SJSA1 (cell line): ENCODE measurements around the gene MAGEA12. TPM values are rescaled to one million over a fixed set of nuclear protein-coding genes. Genes with fewer than 3 reads are reported as not detected.
"Not testable (repeated sequence)": the region's sequence is repeated elsewhere in the genome, so short reads cannot be mapped to it uniquely, and the experiment has no call there.

Source experiments
- DNase-seq, 2 experiments: peaks; one replicate each; pipeline ENCODE4 v3.0.0-alpha.2; 2015 to 2020; ENCODE audit warnings: low spot score in 2 of 2, low read depth in 1 of 2
- H3K27ac ChIP-seq: fragments of 250-450 bp; sonication (Bioruptor Pico); 2 replicates; pipeline ENCODE4 v1.5.1; 2020; ENCODE audit warnings: mild to moderate bottlenecking, moderate library complexity
- H3K27me3 ChIP-seq: fragments of 250-450 bp; sonication (Bioruptor Pico); replicated peaks from 2 replicates; pipeline ENCODE4 v1.5.1; 2020; ENCODE audit warnings: mild to moderate bottlenecking, moderate library complexity
- H3K36me3 ChIP-seq: fragments of 250-450 bp; sonication (Bioruptor Pico); 2 replicates; pipeline ENCODE4 v1.5.1; 2020; ENCODE audit warnings: mild to moderate bottlenecking
- H3K4me1 ChIP-seq: fragments of 250-450 bp; sonication (Bioruptor Pico); replicated peaks from 2 replicates; pipeline ENCODE4 v1.6.1; 2021; ENCODE audit warnings: mild to moderate bottlenecking
- H3K4me3 ChIP-seq: fragments of 250-450 bp; sonication (Bioruptor Pico); 2 replicates; pipeline ENCODE4 v1.5.1; 2020; ENCODE audit warnings: mild to moderate bottlenecking
- H3K9me3 ChIP-seq: fragments of 250-450 bp; sonication (Bioruptor Pico); replicated peaks from 2 replicates; pipeline ENCODE4 v1.5.1; 2020; ENCODE audit warnings: mild to moderate bottlenecking
- total RNA-seq: library from RNA; depleted of rRNA; stranded (reverse); fragments of >200 nt; shearing (Covaris generic); gene quantifications from 2 replicates; pipeline ENCODE4 v1.2.3, GENCODE V29; 2014; rRNA removed

Gene MAGEA12
- total RNA-seq, 1 experiment from 2014 or later = not detected

DNA sequence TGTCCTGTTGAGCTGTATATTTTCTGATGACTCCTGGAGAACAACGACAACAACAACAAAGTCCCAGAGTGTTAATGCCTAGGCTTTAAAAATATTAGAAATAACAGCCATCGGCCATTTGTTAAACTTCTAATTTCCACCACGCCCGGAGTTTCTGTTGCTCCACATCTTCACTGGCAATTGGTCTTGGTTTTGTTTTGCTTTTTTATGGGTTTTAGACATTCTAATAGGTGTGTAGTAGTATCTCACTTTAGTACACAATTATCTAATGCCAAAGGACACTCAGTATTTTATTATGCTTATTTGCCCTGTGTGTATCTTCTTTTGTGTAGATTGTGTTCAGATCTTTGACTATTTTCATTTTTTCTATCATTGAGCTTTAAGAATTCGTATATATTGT, 5.0 kb downstream of the MAGEA12 start:
- Histone ChIP-seq H3K4me3 (no peak overlapping the region), H3K4me1 (no peaks in the 10 kb centered on the region), H3K9me3 (no peaks in the 10 kb centered on the region), H3K36me3 (no peaks in the 10 kb centered on the region), H3K27me3 (no peaks in the 10 kb centered on the region), H3K27ac (no peak overlapping the region)
- no peak for DNase-seq

- H3K4me1 ChIP-seq, DNase-seq, H3K27ac ChIP-seq, H3K27me3 ChIP-seq, H3K4me3 ChIP-seq, H3K36me3 ChIP-seq, H3K9me3 ChIP-seq: not testable (repeated sequence)
Measured at GRCh38 chrX:152753686-152754650, 20.4 kb downstream of the MAGEA12 start, which contains the start of gene MAGEA2. Gene MAGEA2, minus strand, starts transcription at chrX:152753842. Its CDS starts 2,479 bp downstream, at chrX:152751363.

DNA sequence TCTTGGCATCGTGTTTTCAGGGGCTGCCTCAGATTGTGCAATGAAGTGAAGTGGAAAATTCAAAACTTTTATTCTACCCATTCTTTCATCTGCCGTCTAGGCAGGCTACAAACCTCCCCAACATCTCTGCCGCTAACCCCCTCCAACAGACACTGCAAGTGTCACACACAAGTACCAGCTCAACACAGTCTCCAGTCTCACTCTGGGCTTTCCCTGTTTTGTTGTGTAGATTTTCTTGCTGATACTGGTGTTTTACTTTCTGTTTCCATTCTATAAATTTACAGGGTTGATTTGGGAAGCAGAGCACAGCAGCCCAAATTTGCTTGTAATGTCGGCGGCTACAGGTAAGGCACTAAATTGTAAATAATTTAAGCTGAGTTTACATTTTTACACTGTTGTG, 21.3 kb downstream of the MAGEA12 start:
- not testable (repeated sequence) for H3K4me1 ChIP-seq, H3K9me3 ChIP-seq, H3K36me3 ChIP-seq, DNase-seq, H3K27ac ChIP-seq, H3K27me3 ChIP-seq, H3K4me3 ChIP-seq

DNA sequence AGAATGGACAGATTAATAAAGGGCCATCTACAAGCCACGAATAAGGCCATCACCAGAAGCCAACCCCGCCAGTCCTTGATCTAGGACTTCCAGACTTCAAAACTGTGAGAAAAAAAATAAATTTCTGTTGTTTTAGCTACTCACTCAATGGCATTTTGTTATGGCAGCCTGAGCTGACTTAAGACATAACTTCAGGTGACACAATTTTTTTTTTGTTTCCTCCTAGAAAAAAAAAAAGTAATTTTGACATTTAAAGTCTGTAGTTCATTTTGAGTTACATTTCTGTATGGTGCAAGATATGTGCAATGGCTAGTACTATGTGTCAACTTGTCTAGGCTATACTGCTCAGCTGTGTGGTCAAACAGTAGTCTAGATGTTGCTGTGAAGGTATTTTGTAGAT, 25.4 kb downstream of the MAGEA12 start, which contains the start of gene CSAG3:
CSAG3 (plus strand) TSS at position 301 of the 400 bp plus-strand sequence.
- not testable (repeated sequence) for H3K27ac ChIP-seq, H3K4me1 ChIP-seq, H3K4me3 ChIP-seq, DNase-seq, H3K9me3 ChIP-seq, H3K27me3 ChIP-seq, H3K36me3 ChIP-seq

DNA sequence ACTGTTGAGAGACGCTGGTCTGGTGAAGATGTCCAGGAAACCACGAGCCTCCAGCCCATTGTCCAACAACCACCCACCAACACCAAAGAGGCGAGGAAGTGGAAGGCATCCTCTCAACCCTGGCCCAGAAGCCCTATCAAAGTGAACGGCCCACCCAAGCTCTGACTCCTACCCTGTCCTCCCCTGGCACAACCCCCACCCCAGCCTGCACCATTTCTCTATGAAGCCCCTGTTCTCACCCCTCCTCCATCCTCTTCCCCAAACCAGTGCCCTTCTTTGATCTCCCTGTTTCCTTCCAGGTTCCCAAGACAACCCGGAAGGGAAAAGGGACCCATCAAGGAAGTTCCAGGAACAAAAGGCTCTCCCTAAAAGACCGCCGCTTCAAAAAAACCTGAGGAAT, 26.0 kb downstream of the MAGEA12 start:
- not testable (repeated sequence) for H3K4me1 ChIP-seq, H3K27ac ChIP-seq, H3K4me3 ChIP-seq, H3K27me3 ChIP-seq, H3K9me3 ChIP-seq, DNase-seq, H3K36me3 ChIP-seq

DNA sequence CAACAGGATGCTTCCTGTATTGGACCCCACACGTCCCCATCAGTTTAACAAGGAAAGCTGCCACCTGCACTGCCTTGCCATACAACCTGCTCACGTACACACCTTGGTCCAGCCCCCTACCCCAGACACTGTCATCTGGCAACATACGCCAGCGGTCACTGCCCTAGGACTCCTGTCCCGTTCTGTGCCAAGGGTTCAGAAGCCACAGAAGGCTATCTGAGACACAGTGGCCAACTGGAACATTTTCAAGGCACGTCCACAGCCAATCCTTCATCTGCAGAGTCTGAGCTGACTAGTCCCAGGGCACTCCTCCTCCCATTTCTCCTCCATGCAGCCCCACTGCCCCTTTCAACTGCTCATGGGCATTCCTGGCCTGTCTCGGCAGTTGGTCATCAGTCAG, 28.0 kb downstream of the MAGEA12 start:
- not testable (repeated sequence) for DNase-seq, H3K9me3 ChIP-seq, H3K27me3 ChIP-seq, H3K36me3 ChIP-seq, H3K27ac ChIP-seq, H3K4me1 ChIP-seq, H3K4me3 ChIP-seq

DNA sequence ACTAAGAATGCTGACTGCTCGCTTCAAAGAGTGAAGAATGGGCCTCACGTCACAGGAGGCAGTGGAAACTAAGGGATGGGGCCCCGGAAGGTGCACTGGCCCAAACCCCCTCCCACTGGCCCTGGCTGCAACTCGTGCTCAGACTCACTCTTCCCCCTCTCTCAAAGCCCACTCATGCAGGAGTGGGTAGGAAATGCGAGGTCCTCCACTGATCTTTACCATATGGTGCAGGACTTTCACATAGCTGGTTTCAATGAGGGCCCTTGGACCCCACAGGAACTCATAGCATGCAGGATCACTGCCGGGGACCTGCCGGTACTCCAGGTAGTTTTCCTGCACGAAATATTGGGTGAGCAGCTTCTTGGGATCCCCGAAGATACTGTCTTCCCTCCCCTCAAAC, 33.0 kb downstream of the MAGEA12 start:
- not testable (repeated sequence) for H3K4me3 ChIP-seq, H3K27ac ChIP-seq, H3K36me3 ChIP-seq, H3K9me3 ChIP-seq, H3K4me1 ChIP-seq, H3K27me3 ChIP-seq, DNase-seq

- H3K9me3 ChIP-seq, H3K36me3 ChIP-seq, H3K27ac ChIP-seq, H3K4me1 ChIP-seq, H3K4me3 ChIP-seq, H3K27me3 ChIP-seq, DNase-seq: not testable (repeated sequence)
Measured at GRCh38 chrX:152769549-152770289, 36.2 kb downstream of the MAGEA12 start, which contains the start of gene MAGEA6. Gene MAGEA6, minus strand, starts transcription at chrX:152769689. Its CDS starts 2,039 bp downstream, at chrX:152767650.

DNA sequence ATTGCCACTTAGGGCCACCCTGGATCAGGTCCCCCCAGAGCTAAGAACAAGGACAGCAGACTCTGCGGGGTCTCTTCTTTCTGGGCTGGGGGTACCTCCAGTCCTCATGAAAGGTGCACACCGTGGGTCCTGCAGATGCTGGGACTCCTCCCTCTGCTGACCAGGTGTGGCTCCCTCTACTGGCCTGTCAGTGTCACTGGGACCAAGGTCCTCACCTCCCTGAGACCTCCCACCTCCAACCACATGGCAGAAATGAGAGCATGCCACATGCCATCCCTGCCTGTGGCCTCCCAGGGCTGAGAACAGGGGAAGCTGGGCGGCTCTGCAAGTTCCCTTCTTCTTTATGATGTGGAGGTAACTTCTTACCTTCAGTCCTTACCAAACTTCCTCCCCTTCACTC, 53.5 kb downstream of the MAGEA12 start:
- not testable (repeated sequence) for H3K27me3 ChIP-seq, H3K4me3 ChIP-seq, H3K27ac ChIP-seq, H3K36me3 ChIP-seq, H3K4me1 ChIP-seq, H3K9me3 ChIP-seq, DNase-seq

Other genes with a start within 250 kb of the MAGEA12 start
- gene GABRQ, start 95.9 kb upstream of the MAGEA12 start, total RNA-seq = 0.11 TPM in 1 of 2 replicates, not detected in the other
- gene MAGEA3, start 35.0 kb upstream of the MAGEA12 start, total RNA-seq = 0.34 TPM in 1 of 2 replicates, not detected in the other
- not detected in 2 replicates for gene CSAG2, start 24.5 kb upstream of the MAGEA12 start, total RNA-seq
- gene MAGEA2B, start 19.1 kb upstream of the MAGEA12 start, total RNA-seq = not detected in 2 replicates
- gene CSAG1, start within 50 bp of the MAGEA12 start, total RNA-seq = not detected in 2 replicates
- gene MAGEA2, start 20.1 kb downstream of the MAGEA12 start, total RNA-seq = not detected in 2 replicates
- gene CSAG3, start 25.5 kb downstream of the MAGEA12 start, total RNA-seq = not detected in 2 replicates
- 0.08 TPM in 1 of 2 replicates, not detected in the other for gene MAGEA6, start 35.9 kb downstream of the MAGEA12 start, total RNA-seq
- 33.8 and 53.2 TPM in 2 replicates for gene CETN2, start 97.0 kb downstream of the MAGEA12 start, total RNA-seq
- gene NSDHL, start 97.3 kb downstream of the MAGEA12 start, total RNA-seq = 6.8 and 12.7 TPM in 2 replicates
- 9.8 and 10.1 TPM in 2 replicates for gene ZNF185, start 164.3 kb downstream of the MAGEA12 start, total RNA-seq